GM23338 (cell line): Measurements from ENCODE around the gene DDIT3.

Experiments used
- CREB1 ChIP-seq: fragments of 250-450 bp; sonication (Bioruptor Pico); IDR thresholded peaks from 2 replicates; pipeline ENCODE4 v1.5.0; 2020; ENCODE audit warnings: low read depth, mild to moderate bottlenecking, moderate library complexity
- CTCF ChIP-seq, 2 experiments: fragments of 200-600 bp in 1 of 2; sonication (generic) in 1 of 2; conservative IDR thresholded peaks; 2 replicates each; pipeline versions ENCODE4 v1.5.1 to v1.6.1; 2016 to 2017; ENCODE audit warnings: antibody characterized with exemption in 2 of 2, low read depth in 2 of 2, mild to moderate bottlenecking in 2 of 2, moderate library complexity in 1 of 2
- ETS1 ChIP-seq: IDR thresholded peaks from 2 replicates; pipeline ENCODE4 v1.6.1; 2016; ENCODE audit warnings: antibody characterized with exemption
- EZH2 ChIP-seq: fragments of 200-600 bp; sonication (generic); IDR thresholded peaks from one replicate; pipeline ENCODE4 v1.8.0; 2017; ENCODE audit warnings: antibody characterized with exemption, mild to moderate bottlenecking, low read depth; ENCODE audit not compliant: unreplicated experiment
- EZH2phosphoT487 ChIP-seq: fragments of 200-600 bp; sonication (generic); IDR thresholded peaks from one replicate; pipeline ENCODE4 v1.8.1; 2018; ENCODE audit warnings: antibody characterized with exemption; ENCODE audit not compliant: unreplicated experiment
- JUNB ChIP-seq: IDR thresholded peaks from one replicate; pipeline ENCODE4 v1.6.1; 2016; ENCODE audit warnings: antibody characterized with exemption; ENCODE audit not compliant: unreplicated experiment
- NANOG ChIP-seq: IDR thresholded peaks from 2 replicates; pipeline ENCODE4 v1.6.1; 2016; ENCODE audit warnings: antibody characterized with exemption, borderline replicate concordance
- POLR2AphosphoS5 ChIP-seq: IDR thresholded peaks from 2 replicates; pipeline ENCODE4 v1.6.1; 2016; ENCODE audit warnings: antibody characterized with exemption, low read depth
- REST ChIP-seq: IDR thresholded peaks from one replicate; pipeline ENCODE4 v1.6.1; 2018; ENCODE audit warnings: antibody characterized with exemption; ENCODE audit not compliant: unreplicated experiment
- STAT1 ChIP-seq: IDR thresholded peaks from one replicate; pipeline ENCODE4 v1.6.1; 2016; ENCODE audit warnings: antibody characterized with exemption; ENCODE audit not compliant: unreplicated experiment
- ZNF331 ChIP-seq: fragments of 250-450 bp; sonication (Bioruptor Pico); IDR thresholded peaks from 2 replicates; pipeline ENCODE4 v1.5.0; 2020; ENCODE audit warnings: low read depth, mild to moderate bottlenecking, moderate library complexity

- no peak for TF ChIP-seq CTCF (conservative IDR thresholded peaks at IDR 0.05; ENCODE audit: low read depth in 2 of 2)
- no peak for TF ChIP-seq EZH2
- TF ChIP-seq JUNB: no peak
- TF ChIP-seq CREB1 (CRISPR knock-in tag): no peak
- no peak for TF ChIP-seq POLR2AphosphoS5
- TF ChIP-seq REST: no peak
- TF ChIP-seq ETS1: no peak
- TF ChIP-seq ZNF331 (CRISPR knock-in tag): no peak
- TF ChIP-seq EZH2phosphoT487: no peak
- TF ChIP-seq NANOG: no peak
- no peak for TF ChIP-seq STAT1
Observed at GRCh38 chr12:57527184-57527583, 6.9 kb upstream of the DDIT3 start.
